ENCODE data around the gene MOK.

MOK gene

DNA sequence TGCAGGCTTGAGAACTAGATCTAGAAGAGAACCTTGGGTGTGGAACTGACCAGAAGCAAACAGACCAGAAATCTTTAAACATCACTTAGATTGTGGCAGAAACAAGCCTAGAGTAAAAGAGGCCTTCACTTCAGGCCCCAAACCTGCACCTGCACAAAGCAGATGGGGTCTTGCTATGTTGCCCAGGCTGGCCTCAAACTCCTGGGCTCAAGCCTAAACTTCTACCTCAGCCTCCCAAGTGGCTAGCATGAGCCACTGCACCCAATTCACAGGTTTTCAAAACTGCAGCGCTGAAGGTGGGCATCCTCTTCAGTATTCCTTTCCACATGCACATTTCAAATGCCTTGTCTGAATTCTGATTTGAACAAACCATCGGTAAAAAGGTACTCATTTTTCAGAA lies 19.9 kb downstream of the MOK start:
- no peak for DNase-seq (ENCODE audit: low read depth in 4 of 4, low spot score in 1 of 4)

DNA sequence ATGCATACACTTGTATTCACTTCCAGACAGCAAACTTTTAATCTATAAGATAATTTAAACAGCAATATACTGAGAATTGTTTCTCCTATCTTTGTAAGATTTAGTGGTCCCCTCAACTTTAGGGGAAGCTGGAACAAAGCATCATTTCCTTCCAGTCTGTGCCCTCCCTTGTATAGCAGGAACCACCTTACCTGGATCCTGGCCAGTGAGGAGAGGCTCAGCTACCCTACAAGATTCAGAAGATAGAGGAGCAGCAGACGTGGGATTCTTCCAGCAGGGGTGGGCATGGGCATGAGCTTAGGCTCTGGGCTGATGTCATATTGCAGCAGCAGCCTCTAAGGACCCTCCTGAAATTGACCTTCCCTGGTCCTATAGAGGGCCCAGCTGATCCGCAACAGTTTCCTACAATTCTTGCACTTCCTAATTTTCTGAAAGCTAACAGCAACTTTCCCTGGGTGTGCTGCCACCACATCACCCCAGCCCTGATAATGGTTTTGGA lies 21.3 kb downstream of the MOK start:
- no peak for DNase-seq (ENCODE audit: low read depth in 4 of 4, low spot score in 1 of 4)

DNA sequence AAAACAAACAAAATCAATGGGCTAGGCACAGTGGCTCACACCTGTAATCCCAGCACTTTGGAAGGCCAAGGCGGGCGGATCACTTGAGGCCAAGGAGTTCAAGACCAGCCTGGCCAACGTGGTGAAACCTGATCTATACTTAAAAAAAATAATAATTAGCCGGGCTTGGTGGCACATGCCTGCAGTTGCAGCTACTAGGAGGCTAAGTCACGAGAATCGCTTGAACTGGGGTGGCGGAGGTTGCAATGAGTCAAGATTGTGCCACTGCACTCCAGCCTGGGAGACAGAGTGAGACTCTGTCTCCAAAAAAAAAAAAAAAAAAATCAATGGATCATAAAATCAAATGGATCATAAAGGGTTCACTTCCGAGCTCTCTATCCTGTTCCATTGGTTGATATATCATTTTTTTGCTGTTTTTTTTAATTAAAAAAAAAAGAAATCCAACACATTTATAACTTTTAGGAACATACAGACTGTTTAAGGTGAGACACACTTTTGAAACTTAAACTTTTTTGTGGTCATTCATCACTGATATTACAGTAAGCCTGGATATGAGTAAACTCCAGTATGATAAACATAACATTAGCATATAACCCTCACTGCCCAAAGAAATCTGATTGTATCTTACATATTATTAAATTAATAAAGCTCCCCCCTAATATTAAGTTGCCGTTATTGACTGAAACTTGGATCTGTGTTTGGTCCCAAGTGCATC lies 22.1 kb downstream of the MOK start:
- DNase-seq (ENCODE audit: low read depth in 4 of 4, low spot score in 1 of 4), result no peak

DNA sequence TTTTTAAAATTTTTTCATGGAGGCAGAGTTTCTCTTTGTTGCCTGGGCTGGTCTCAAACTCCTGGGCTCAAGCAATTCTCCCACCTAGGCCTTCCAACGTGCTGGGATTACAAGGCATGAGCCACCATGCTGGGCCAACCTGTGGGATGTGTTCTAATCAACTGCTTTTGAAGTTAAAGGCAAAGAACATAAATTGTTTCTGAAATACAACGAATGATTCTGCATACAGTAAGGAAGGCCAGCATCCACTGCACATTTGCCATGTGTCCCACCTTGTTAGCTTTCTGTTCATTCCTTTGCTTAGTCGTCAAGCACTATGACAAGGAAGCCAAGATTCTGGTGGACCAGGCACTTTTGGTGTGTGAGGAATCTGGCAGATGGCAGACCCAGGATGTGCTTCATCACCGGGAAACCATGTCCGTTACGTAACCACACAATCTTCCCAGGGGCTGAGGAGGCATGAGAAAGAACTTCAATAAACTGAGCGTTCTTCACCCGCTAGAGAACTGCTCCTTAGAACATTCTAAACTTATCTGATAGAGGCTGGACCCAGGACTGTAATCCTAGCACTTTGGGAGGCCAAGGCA lies 24.5 kb downstream of the MOK start:
- DNase-seq (ENCODE audit: low read depth in 4 of 4, low spot score in 1 of 4), result no peak

DNA sequence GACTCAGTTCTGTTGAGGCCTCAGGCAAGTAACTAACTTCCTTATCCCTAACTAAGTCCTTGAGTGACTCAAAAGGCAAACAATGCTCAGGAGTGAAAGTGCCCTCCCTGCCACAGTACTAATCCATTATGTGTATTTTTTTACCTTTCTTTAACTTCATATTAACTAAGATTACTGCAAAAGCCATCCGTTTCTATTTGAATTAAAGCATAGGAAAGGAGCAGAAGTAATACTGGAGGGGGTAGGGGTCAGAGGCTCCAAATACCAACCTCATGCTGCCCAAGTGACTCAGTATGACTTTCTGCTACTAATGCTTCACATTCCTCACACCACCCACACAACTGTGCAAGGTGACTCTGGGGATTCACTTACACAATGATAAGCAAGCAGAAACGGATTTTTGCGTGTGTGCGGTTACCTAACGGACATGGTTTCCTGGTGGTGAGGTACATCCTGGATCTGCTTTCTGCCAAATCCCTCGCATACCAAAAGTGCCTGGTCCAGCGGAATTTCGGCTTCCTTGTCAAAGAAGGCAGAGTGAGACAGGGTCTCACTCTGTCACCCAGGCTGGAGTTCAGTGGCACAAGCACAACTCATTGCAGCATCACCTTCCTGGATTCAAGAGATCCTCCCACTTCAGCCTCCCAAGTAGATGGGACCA lies 25.1 kb downstream of the MOK start:
- no peak for DNase-seq (ENCODE audit: low read depth in 4 of 4, low spot score in 1 of 4)

DNA sequence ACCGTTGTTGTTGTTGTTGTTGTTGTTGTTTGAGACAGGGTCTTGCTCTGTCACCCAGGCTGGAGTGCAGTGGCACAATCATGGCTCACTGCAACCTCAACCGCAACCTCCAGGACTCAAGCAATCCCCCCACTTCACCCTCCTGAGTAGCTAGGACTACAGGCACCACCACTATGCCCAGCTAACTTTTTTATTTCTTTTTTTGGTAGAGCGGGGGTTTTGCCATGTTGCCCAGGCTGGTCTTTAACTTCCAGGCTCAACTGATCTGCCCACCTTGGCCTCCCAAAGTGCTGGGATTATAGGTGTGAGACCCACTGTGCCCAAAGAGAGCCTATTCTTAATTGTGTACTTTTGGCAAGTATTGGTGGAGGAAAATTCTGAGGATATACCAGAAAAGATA lies 25.7 kb downstream of the MOK start:
- DNase-seq (ENCODE audit: low read depth in 4 of 4, low spot score in 1 of 4), result no peak

DNA sequence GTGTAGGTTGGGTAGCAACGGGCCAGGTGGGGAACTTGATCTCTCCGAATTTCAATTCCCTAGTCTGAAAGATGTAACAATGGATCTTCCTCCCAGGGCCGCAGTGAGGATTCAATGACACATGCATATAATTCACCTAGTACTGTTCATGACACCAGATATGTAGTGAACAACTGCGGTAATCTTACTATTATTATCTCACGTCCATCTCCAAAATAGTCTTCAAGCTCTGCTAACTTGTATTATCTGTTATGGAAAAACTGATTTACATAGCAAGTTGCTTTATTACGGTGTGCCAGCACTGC lies 26.4 kb downstream of the MOK start:
- no peak for DNase-seq (ENCODE audit: low read depth in 4 of 4, low spot score in 1 of 4)

DNA sequence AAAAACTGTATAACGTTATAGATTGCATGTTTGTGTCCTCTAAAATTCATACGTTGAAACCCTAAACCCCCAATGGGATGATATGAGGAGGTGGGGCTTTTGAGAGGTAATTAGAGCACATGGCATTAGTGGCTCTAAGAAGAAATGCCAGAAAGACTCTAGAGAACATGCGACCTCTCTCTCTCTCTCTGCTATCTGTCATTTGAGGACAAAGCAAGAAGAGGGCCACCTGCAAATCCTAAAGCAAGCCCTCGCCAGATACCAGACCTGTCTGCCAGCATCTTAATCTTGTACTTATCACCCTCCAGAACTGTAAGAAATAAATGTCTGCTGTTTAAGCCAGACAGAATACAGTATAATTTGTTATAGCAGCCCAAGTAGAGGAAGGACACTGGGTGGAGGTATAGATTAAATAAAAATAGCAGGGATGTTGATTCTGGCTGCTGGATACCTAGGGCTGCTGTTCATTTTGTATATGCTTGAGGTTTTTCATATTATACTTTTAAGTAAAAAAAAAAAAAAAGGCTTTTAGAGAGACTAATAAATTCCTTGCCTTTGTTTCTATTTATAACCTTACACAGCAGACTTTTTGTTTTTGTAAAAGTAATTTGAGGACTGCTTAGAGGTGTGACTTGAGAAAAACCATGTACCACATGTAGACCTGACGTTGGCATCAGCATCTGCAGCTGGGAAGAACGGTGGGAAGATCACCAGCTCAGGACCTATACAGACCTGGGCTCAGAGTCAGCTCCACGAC lies 26.9 kb downstream of the MOK start:
- DNase-seq (ENCODE audit: low read depth in 4 of 4, low spot score in 1 of 4), result no peak

DNA sequence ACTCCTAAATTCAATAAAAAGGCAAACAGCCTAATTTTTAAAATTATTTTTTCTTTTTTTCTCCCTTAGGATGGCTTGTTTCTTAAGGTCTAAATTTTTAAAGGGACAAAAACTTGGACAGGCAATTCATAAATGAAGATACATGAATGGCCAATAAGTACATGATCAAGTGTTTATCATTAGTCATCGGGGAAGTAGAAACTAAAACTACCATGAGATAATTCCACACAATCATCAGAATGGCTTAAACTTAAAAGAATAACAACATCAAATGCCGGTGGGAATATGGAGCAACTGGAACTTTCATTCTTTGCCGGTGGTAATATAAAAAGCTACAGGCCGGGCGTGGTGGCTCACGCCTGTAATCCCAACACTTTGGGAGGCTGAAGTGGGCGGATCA lies 29.1 kb downstream of the MOK start:
- no peak for DNase-seq (ENCODE audit: low read depth in 4 of 4, low spot score in 1 of 4)

DNA sequence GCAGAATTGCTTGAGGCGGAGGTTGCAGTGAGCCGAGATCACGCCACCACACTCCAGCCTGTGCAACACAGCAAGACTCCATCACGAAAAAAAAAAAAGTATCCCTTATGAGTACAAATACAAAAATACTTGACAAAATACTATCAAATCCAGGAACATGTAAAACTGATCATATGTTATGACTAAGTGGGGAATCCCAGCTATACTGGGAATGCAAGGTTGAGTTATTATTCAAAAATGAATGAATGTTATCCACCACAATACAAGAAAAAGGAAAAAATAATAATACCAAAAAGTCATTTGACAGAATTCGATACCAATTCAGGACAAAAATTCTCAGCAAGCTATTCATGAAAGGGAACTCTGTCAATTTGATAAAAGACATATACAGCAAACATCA lies 32.6 kb downstream of the MOK start:
- no peak for DNase-seq (ENCODE audit: low read depth in 4 of 4, low spot score in 1 of 4)

DNA sequence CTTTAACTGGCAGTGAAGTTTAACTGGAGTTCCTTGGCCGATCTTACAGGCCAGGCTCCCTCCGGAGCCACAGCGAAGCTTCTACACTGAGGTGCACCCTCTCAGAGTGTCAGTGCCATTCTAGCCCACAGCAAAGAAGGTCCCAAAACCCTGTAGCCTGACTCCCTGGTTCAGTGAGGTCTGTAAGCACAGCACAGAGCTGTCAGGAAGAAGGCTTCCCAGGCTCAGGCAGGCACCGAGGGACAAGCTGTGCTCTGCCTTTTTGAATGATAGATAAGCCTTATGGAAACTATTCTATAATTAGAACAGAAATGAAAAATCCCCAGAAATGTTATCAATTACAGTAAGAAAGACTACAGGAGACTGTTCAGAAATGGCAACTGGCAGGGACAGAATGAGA lies 40.2 kb downstream of the MOK start:
- DNase-seq (ENCODE audit: low read depth in 4 of 4, low spot score in 1 of 4), result no peak

DNA sequence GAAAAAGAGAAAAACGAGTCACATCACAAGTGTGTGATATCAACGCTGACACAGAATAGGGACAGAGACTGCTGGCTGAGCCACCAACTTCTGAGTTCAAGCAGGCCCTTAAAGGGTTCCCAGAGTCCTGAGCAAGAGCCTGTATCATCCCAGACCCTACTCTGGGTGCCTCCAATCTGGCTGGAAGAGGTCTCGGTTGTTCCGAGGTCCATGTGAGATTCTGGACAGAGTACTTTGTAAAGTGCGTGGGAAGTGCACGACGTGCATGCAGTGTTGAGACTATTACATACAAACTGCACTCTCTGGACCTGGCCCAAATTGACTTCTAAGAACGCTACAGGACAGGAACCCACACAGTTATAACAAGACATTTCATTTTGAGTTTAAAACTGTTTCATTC lies 40.6 kb downstream of the MOK start:
- no peak for DNase-seq (ENCODE audit: low read depth in 4 of 4, low spot score in 1 of 4)

DNA sequence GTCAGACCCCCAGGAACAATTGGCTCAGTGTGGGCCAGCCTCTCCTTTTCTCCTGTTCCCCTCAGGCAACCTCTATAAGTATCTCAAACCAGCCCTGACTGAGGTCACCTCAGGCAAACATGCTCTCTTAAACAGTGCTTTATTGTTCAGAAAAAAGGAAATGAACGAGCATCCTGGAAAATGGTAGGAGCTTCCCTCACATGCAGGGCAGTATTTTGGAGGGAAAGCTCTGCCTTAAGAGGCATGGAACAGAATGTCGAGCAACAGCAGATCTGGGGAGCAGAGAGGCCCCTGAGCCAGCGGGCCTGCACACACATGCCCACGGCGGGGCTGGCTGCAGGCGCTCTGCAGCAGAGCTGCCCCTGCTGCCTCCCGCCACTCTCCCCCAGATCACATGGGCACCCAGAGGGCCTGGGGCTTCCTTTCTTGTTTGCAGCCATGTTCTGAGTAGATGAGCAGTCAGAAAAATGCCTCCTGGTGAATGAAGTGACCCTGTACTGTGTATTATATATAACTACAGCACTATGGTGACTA lies 42.0 kb downstream of the MOK start:
- DNase-seq (ENCODE audit: low read depth in 4 of 4, low spot score in 1 of 4), result no peak

DNA sequence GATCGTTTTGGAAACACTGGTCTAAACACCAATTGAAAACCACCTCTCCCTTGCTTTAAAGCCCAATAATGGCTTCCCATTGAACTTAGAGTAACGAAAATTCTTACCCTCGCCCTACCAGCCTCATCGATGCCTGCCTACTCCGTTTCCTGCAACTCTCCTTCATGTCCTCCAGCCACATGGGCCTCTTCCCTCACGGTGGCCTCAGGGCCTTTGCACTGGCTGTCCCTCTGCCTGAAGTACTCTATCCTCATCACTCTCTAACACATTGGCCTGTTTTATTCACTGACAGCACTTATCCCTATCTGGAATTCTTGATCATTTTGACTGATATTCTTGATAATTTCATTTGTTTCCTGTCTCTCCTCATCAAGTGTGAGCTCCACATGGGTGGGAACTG lies 46.8 kb downstream of the MOK start:
- no peak for DNase-seq (ENCODE audit: low read depth in 4 of 4, low spot score in 1 of 4)

DNA sequence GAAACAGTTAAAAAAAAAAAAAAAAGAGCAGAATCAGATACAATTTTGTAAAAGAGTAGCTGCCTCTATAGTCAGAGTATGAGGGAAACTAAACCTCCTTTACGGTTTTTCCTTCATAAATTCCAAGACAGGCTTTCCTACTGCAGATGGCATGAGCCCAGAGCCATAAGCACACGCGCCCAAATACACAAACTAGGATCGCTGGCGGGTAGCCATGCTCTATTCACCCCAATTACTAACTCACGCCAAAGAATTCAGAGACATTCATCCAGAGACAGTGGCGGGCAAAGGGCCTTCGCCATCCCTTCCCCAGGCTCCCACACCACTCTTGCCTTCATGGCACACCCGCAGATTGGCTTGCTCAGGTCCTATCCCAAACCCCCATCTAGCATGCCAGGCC lies 48.2 kb downstream of the MOK start:
- DNase-seq (ENCODE audit: low read depth in 4 of 4, low spot score in 1 of 4), result no peak

DNA sequence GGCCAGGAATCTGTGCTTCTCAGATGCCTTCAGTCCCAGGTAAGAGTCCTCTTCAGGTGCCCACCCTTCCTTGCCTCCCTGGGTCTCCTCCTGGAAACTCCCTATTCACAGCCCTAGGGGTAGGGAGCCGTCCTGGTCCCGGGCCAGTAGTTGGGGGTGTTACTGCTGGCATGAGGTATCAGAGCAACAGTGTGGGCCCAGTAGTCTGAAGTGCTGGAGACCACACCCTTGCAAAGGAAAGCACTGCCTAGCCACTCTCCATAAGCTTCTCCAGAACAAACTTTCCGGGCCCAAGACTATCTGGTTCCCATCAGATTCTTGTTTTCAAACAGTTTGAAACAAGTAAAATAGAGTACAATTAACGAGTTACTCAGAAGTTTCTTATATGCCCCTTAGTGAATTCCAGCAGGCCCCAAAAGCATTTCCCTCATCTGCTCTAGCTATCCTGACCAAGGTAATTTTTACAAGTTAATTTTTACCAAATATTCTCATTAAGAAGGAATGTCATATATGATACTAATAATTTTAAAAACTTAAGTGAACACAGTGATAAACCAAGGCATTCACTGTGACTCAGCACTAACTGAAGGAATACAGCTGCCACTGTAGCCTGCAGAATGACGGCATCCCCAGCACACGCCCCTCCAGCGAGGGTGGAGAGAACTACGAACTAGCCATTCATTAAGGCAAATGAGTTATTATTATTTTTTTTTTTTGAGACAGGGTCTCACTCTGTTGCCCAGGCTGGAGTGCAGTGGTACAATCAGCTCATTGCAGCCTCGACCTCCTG lies 49.4 kb downstream of the MOK start:
- DNase-seq (ENCODE audit: low read depth in 4 of 4, low spot score in 1 of 4), result no peak

DNA sequence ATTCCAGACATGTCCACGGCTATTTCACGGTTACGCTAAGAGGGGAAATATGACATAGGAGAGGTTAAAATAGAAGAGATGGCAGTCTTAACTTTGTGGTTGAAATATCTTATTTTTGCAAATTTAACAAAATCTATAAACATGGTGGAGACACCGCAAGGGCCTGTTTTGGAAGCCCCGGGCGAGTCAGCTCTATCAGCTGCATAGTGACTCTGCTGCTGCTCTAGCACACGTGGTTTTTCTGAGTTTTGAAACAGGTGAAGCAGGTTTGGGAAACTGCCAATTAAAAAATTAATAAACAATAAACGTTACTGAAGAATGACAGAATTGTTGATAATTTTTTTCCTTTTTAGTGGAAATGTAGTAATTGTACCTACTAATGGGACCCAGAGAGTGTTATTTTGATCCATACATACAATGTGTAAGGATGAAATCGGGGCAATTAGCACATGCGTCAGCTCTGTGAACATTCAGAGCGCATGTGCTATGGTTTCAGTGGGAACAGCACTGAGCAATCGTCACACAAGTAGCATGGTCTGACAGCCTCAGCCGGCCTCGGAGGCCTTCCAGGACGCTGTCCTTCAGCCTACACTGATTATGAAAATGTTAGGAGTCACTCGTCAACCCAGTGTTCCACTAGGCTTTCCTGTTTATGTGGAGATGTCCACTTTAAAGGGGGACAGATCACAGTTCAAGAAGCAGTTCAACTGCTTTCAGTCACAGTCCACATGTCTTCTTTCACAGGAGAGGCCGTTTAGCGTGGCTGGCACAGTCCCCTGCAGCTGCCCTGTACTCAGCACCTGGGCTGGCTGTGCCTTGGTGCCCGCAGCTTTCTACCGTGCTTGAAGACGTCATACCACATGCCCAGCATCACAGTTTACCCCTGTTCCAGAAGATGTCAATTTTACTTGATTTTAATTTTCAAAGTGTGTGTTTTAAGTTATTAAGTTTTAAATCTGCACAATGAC lies 51.8 kb downstream of the MOK start:
- DNase-seq (ENCODE audit: low read depth in 4 of 4, low spot score in 1 of 4), result no peak

DNA sequence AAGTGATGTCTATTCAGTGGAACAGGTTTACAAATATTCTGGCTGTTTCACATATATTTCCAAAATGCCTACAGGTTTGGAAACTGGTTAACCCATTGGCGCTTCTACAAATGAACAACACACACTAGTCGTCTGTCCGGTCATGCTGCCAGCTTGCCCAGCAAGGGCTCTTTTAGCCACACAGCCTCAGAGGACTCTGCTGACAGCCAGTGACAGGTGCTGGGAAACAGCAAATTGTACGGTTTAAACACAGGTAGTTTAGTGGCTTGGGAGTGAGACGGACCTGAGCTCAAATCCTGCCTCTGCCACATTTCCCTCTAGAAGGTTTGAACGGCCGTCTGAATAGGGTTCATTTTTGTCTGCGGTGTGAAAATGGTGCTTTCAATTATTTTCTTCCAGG lies 53.8 kb downstream of the MOK start:
- DNase-seq (ENCODE audit: low read depth in 4 of 4, low spot score in 1 of 4), result no peak

DNA sequence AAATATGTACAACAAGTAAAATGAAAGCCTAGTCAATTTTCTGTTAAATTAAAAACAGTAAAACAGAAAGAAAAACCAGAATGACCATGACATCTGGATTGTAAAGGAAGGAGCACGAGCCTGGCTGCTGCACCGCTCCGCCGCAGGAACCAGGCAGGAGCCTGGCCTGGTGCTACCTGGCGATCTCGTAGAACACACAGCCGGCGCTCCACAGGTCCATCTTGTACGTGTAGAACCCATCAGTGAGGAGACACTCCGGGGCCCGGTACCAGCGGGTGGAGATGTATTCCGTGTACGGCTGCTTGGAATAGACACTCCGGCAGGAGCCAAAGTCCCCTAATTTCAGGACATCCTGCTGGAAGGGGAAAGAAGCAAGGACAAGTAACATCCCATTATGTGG lies 54.3 kb downstream of the MOK start:
- DNase-seq (ENCODE audit: low read depth in 4 of 4, low spot score in 1 of 4), result no peak

DNA sequence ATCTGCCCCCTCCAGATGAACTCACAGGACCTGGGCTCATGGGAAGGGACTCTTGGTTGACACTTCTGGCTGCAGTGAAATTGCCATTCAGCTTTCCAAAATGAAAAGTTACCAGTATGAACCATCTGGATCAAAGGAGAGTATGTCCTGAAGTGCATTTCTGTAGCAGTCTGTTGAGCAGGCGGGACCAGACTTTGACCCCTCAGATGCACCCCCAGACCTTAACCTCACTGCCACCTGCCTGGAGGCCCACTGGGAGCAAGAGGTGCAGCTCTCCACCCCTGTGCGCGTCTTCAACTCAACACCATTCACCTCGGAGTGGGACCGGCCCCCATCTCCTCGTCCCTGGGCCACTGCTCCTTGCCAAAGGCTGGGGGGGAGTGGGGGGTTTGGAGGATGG lies 55.0 kb downstream of the MOK start:
- DNase-seq (ENCODE audit: low read depth in 4 of 4, low spot score in 1 of 4), result no peak

Data from stimulated activated CD4-positive, alpha-beta T cell treated with anti-CD3 and anti-CD28 coated beads, Interleukin-1b, Interleukin-23, amount 100 ng/mL, for 24 hours (primary cell).